SK-N-DZ (cell line): ENCODE measurements around the gene HYCC1.

Experiments used
- DNase-seq: peaks from one replicate; pipeline ENCODE4 v3.0.0-alpha.2; 2015; ENCODE audit warnings: low spot score

HYCC1 gene

DNA sequence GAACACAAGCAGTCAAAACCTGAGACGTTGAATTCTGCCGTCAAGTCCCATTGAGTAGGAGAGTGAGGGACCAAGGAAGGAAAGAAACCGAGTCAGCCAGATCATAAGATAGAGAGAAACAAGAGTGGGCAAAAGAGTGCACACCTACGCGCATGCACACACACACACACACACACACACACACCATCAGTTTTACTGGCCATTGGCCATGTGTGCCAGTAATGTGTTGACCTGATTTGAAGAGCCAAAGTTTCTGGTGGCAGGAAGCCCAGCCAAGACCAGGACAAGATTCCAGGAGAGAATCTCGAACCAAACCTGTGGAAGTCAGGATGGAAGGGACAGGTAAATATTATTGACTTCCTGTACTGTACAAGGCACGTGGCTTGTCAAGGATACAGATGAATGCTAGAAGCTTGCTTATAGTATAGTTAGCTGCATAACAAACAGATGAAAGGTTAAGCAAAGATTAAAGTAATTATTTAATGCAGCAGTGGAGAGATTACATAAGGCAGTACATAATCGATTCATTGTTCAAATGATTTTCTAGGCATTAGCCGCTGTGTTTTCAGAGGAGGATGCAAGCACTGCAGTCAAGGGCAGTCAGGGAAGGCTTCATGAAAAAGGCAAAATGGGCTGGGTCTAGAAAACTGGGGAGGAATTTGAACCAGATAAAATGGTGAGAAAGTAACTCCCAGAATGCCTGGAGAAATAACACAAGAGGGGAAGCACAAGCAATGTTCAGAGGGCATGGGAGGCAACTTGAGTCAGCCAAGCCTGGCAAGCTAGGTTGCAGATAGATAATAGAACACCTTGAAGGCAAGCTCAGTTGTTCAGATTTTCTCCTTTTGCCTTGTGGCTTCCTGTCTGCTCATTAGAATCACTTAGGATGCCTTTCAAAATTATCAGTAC is 2.7 kb upstream of the HYCC1 start:
- no peak for DNase-seq

DNA sequence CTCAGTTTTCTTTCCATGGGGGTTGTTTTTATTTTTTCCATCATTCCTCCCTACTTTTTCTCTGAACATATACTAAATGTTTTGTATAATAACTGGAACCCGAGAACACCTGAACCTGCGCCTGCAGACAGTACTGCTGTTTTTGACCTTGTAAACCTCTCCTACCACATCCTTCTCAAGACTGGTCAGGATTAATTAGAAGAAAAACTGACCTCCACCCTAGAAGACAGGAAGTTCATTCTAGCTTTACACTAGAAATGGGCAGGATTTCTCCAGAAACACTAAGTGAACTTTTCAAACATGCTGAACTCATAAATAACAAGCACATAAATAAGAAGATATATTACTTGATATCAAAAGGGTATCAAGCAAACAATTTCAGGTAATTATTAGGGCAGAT is 751 bp upstream of the HYCC1 start:
- DNase-seq: no peak

DNA sequence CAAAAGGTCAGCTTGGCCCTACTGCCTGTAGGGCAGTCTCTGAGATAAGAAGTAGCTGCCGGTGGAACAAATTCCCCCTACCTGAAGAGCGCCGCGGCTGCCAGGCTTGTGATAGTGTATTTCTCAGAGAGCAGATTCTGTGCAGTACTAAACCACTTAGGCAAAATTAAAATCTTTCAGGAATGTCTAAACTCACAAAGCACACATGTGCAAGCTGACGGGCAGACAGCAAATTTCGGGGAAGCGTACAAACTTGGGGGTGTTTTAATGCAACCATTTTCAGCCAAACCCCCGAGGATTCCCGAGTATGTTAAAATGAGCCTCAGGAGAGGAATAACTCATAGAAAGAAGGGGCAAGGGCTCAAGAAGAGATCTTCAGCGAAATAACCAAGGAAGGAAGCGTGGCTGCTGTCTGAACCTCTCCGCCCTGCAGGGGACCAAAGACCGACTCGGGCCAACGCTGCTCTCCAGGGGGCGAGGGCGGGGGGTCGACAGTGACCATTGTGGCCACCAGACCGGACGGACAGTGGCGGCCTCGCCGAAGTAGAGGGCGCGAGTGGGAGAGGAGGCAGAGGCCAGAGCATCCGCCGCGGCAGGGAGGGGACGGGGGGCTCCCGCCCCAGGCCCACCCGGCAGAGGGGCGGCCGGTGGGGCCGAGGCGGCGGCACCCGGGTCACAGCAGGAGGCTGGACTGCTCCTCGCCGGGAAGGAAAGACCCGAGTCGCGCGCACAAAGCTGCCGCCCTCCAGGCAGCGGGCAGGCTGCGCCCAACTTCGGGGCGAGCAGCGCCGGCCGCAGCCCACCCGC is 819 bp downstream of the HYCC1 start:
- DNase-seq: peak; percentile 34

DNA sequence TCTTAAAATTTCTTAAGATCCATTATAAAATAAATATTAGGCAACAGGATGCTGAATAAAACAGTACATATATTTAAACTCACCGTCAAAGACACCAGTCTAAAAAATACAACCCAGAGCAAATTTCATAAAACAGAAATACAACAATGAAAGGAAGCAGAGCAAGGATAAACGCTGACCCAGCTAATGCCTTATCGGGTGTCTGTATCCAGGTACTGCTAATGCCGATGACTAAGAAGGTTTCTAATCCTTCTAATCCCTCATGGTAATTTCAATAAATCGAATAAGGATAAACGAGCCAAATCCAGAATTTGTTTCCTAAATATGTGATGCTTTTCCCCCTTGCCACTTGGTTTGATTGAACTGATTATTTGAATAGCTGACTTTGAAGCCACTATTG is 1.7 kb downstream of the HYCC1 start:
- DNase-seq: no peak

DNA sequence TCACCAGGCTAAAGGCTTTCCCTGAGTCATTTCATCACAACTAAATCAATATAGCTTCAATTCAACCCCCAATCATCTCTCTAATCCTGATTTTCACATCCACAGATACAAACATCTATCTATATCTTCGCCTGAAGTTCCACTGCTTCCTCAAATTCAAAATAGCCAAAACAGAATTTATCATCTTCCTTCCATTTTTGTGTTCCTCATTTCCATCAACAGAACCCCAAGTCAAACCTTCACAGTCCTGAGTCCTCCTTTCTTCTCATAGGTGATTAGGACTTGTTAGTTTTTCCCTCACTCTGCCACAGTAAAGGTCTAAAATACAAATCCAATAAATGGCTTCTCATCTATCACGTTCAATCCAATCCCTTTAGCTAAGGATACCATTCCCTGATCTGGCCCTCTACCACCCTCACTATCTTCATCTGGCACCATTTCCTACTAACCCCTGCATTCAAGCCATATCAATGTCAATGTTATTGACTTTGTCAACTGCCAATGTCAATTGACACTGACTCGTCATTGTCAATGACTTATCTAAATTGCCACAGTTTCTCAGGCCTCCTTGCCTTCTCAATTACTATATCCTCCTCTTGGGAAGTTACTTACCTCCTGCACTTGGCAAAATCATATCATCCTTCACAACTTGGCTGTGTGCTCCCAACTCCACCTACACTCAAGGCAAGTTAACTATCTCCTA is 2.6 kb downstream of the HYCC1 start:
- no peak for DNase-seq

- no peak for DNase-seq
Measured at GRCh38 chr7:23009303-23009702, 4.6 kb downstream of the HYCC1 start.

GRCh38 chr7:23004247-23004520 is 9.7 kb downstream of the HYCC1 start:
- no peak for DNase-seq

DNA sequence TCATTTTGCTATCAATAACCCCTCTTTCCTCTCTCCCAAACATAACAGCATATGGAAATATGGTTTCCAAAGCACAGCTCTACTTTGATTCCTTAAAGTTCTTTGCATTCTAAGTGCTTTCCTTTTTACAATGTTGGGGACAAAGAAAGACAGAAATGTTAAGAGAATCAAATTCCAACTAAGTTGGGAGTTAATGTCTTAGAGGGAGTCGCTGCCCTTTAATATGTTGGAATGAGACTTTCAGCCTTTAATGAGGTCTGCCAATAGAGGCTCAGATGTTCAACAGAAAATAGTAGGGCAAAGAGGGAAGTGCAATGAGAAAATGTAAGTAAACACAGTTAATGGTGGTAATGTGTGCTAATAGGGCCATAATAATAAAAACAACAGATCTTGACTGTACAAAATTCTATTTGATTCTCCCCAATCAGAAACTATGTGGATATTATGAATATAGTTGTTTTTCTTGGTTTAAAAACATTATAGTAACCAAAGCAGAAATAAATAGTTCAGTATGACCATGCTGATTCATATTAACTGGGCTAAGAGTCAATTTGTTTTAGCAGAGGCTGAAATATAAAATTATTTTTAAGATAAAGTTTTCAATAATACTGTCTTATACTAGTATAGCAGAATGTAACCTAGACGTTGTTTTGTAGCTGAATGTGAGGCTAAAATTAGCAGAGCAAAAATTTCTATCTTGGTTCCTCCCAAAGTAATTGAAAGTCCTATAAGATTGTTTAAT is 10.3 kb downstream of the HYCC1 start:
- DNase-seq: no peak

DNA sequence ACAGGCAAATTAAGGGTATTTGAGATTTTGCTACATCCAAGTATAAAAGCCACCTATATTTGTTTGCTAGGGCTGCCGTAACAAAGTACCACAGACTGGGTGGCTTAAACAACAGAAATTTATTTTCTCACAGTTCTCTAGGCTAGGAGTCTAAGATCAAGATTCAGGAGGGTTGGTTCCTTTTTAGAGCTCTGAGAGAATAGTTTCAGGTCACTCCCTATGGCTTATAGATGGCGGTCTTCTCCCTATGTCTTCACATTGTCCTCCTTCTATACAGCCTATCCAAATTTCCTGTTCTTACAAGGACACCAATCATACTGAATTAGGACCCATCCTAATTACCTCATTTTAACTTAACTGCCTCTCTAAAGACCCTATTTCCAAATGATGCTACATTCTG is 11.2 kb downstream of the HYCC1 start:
- DNase-seq: no peak

DNA sequence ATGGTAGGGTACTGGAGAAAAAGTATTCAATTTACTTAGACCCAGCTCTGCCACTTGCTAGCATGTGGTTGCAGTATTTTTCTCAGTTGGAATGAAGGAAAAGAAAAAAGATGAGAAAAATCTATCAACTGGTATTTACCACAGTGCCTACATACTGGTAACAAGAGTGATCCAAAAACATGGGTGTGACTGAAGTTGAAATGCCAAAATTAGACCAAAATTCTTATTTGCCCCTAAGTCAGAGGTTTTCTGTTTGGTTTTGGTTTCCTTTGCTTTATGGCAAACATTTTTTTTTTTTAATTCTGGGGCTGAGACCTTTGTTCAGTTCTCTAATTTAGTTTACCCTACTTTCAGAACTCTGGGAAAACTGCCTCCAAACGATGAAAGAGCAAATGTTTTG is 12.3 kb downstream of the HYCC1 start:
- DNase-seq: no peak

GRCh38 chr7:23000597-23001360 is 13.2 kb downstream of the HYCC1 start:
- DNase-seq: no peak

GRCh38 chr7:22998519-22998896 is 15.4 kb downstream of the HYCC1 start:
- no peak for DNase-seq

DNA sequence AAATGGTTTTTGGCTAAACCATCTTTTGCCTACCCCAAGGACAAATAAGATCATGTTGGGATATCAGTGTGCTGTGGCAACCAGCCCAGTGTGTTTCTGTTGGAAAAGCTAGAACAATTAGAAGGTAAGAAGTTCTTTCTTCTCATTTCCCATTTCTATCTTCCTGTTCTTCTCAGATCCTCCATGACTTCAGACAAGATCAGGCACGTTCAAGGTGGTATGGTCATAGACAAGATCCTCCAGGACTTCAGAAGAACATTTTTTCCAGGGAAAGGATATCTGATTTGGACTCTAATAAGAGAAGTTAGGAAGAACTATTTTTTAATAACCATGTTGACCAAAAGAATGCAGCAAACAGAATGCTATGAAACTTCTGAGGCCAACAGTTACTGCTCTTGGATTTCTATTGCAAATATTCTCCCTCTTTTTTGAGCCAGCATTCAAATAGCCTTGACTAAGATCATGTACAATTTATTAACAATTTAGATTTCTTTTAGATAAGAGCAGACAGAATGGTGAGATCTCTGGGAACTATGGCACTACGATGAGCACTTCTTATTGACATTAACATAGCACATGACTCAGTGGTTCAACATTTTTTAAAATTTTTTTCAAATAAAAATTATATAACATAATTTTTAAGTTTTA is 15.9 kb downstream of the HYCC1 start:
- DNase-seq: no peak

DNA sequence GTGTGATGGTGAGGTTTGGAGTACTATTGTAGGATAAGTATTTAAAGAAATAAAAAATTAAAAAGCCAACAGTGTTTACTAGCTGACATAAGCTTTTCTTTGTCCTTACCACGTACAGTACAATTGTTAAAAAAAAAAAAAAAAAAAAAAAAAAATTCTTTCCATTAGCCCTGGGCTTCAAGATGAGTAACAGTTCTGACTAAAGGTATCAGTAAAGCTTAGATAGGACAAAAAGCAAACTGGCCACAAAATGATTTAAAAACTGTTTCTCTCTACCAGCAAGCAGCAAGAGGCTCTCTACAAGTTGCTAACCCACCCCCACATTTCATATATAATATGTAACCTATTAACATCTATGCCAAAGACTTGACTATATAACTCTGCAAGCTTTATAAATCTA is 17.5 kb downstream of the HYCC1 start:
- no peak for DNase-seq

DNA sequence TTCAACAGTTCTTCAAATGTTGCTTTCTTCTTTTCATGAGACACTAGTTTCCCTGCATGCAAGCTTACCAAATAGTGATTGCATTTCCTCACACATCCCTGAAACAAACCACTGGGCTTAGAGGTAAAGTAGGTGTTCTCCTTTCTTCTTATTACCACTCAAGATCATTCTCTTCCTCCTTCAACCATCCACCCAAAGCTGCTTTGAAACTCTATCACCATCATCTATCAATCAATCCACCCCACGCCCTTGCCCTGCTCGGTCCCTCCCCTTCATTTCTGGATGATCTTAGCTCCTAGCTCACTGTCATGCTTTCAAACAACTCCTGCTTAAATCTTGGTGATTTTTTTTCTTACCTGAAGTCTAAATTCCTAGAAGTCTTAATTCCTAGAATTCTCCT is 18.9 kb downstream of the HYCC1 start:
- no peak for DNase-seq

DNA sequence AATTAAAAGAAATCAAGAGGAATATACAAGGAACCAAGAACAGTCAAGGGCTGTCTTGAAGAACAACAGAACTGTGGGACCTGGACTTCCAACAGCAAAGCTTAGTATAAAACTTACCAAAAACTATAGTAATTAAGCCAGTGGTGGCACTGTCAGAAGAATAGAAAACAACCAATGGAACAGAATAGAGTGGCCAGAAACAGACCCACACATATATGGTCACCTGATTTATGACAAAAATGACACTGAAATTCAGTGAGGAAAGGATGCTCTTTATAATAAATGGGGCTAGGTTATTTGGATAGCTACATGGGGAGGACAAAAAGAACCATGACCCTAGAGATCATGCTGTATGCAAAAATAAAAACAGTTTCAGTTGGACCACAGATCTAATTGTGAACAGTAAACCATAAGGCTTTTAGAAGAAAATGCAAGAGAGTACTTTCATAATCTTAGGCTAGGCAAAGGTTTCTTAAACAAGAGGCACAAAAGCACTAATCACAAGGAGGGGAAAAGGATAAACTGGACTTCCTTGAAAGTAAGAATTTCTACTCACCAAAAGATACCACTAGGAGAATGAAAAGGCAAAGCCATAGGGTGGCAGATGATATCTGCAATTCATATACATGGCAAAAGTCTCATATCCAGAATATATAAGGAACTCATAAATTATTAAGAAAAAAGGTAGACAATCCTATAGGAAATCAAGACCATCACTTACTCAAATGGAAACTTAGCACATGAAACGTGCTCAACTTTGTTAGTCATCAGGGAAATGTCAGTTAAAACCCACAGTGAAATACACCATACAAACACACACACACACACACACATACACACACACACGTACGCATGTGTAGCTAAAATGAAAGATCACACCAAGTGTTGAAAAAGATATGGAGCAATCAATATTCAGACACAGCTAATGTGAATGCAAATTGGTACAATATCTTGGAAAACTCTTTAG is 20.8 kb downstream of the HYCC1 start:
- no peak for DNase-seq

- no peak for DNase-seq
Measured at GRCh38 chr7:22990588-22990949, 23.4 kb downstream of the HYCC1 start.

DNA sequence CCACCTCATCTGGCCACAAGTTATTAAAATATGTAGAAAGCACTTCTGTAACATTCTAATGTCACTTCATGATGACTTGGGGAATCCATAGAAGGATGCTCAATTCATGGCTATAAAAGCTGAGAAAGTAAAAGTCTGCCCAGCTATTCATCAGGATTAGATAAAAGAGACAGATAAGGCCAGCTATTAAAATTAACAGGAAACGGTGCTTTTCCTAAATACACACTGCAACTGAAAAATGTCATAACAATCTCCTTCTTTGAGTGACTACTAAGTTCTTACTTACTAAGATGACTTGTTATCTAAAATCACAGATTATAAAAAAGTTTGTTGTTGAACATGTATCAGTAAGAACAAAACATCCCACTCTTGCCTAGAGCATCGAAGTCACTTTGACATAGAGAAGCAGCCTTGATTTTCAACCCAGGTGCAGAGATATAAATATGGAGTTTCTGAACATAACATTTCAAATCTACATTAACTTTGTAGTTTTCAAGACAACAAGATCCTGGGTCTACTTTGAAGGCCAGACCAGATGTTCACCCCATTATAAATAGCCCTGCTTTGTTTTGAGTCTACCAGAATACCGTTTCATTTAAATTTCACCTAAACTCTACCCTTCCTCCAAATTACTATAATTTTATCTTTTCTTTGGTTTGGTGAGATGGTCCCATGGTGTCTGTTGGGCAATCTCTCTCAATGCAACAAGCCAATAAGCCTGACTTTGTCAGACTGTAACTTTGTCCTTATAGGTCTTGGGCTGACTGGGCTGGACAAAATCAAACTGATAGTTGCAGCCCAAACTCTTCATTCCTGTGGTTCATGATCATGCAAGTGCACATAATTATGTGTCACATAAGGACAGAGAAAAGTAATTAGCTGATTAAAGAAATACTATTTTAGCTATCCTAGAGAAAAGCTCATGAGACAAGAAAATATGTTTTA is 24.0 kb downstream of the HYCC1 start:
- DNase-seq: no peak
